HFFc6 (cell line): ENCODE measurements around the gene ALDH1A1. TPM values are rescaled to one million over a fixed set of nuclear protein-coding genes. Genes with fewer than 3 reads are reported as not detected.

Experiments used
- DNase-seq: peaks from one replicate; pipeline ENCODE4 v3.0.0-alpha.2; 2018
- H3K27ac Mint-ChIP-seq: 2 replicates; pipeline ENCODE4 v1.8.0; 2020; ENCODE audit warnings: mild to moderate bottlenecking, mixed read lengths
- H3K27me3 Mint-ChIP-seq: 2 replicates; pipeline ENCODE4 v1.8.0; 2021; ENCODE audit warnings: mild to moderate bottlenecking, moderate library complexity, mixed read lengths; ENCODE audit not compliant: insufficient read depth
- H3K36me3 Mint-ChIP-seq: 2 replicates; pipeline ENCODE4 v1.8.0; 2021; ENCODE audit warnings: low read depth, mixed read lengths
- H3K4me1 Mint-ChIP-seq: 2 replicates; pipeline ENCODE4 v1.8.0; 2020; ENCODE audit warnings: low read depth, mixed read lengths
- H3K4me3 Mint-ChIP-seq: 2 replicates; pipeline ENCODE4 v1.8.0; 2020; ENCODE audit warnings: mild to moderate bottlenecking, moderate library complexity, mixed read lengths
- H3K9me3 Mint-ChIP-seq: 2 replicates; pipeline ENCODE4 v1.8.0; 2020; ENCODE audit warnings: mild to moderate bottlenecking, mixed read lengths
- total RNA-seq, 6 experiments: library from RNA; stranded (reverse); fragmentation: NEBNext Ultra II Directional; extraction: Animal tissue kit (Norgen Biotek cat#: 25700); gene quantifications; 2 replicates in 1 of 6; 3 replicates in 5 of 6; pipeline ENCODE4 v1.2.3, GENCODE V29; 2021
- TF ChIP-seq, protein P1 (sequence below): fragments of 200-600 bp; sonication (generic); IDR thresholded peaks from 2 replicates; pipeline ENCODE4 v1.5.0; 2021; ENCODE audit warnings: antibody characterized with exemption, mild to moderate bottlenecking

ALDH1A1 gene
- total RNA-seq, 6 experiments from 2014 or later = 166 to 720 (median 656) TPM

GRCh38 chr9:72856972-72857623 lies 95.8 kb downstream of the ALDH1A1 start:
- peaks cover 30% of the 10 kb centered on the region for H3K4me1 Mint-ChIP-seq
- no peaks in the 10 kb centered on the region for H3K9me3 Mint-ChIP-seq

GRCh38 chr9:72855890-72856523 lies 96.8 kb downstream of the ALDH1A1 start:
- H3K36me3 Mint-ChIP-seq = no peaks in the 10 kb centered on the region
- no peak overlapping the region for H3K4me3 Mint-ChIP-seq
- H3K4me1 Mint-ChIP-seq = peaks cover 30% of the 10 kb centered on the region
- TF ChIP-seq, protein P1, sequence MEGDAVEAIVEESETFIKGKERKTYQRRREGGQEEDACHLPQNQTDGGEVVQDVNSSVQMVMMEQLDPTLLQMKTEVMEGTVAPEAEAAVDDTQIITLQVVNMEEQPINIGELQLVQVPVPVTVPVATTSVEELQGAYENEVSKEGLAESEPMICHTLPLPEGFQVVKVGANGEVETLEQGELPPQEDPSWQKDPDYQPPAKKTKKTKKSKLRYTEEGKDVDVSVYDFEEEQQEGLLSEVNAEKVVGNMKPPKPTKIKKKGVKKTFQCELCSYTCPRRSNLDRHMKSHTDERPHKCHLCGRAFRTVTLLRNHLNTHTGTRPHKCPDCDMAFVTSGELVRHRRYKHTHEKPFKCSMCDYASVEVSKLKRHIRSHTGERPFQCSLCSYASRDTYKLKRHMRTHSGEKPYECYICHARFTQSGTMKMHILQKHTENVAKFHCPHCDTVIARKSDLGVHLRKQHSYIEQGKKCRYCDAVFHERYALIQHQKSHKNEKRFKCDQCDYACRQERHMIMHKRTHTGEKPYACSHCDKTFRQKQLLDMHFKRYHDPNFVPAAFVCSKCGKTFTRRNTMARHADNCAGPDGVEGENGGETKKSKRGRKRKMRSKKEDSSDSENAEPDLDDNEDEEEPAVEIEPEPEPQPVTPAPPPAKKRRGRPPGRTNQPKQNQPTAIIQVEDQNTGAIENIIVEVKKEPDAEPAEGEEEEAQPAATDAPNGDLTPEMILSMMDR = no peak
- H3K9me3 Mint-ChIP-seq = no peaks in the 10 kb centered on the region
- H3K27me3 Mint-ChIP-seq = no peaks in the 10 kb centered on the region
- no peak overlapping the region for H3K27ac Mint-ChIP-seq
- DNase-seq = no peak

More at GRCh38 chr9:72856972-72857623, 95.8 kb downstream of the ALDH1A1 start:
- DNase-seq = peak; percentile 76
- Mint-ChIP-seq H3K36me3 (no peaks in the 10 kb centered on the region), H3K27me3 (peaks cover 4% of the 10 kb centered on the region; the same call in 1 of the 2 replicates), H3K27ac (peak overlapping the region; percentile 48; the same call in 1 of the 2 replicates), H3K4me3 (peak overlapping the region; percentile 31; the same call in 1 of the 2 replicates)
- TF ChIP-seq, protein P1 = peak; percentile 84

DNA sequence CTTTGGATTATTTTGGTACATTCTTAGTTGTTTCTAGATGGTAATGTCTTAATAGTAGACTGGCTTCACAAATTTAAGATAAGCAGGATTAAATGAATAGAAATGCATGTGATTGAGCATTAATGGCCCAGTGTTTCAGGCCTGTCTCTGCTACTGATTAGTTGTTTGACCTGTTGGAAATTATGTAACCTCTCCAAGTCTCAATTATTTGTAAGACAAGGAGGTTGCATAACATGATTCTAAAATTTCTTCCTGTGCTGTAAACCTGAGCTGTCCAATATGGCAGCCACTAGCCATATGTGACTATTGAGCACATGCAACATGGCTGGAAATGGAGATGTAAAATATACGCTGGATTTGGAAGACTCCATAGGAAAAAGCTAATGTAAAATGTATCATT lies 97.5 kb downstream of the ALDH1A1 start:
- Mint-ChIP-seq H3K27me3 (no peaks in the 10 kb centered on the region), H3K36me3 (no peaks in the 10 kb centered on the region), H3K4me1 (peaks cover 30% of the 10 kb centered on the region), H3K27ac (no peak overlapping the region), H3K4me3 (no peak overlapping the region), H3K9me3 (no peaks in the 10 kb centered on the region)
- TF ChIP-seq, protein P1 = no peak
- DNase-seq = no peak

Other genes with a start within 250 kb of the ALDH1A1 start
- gene ANXA1, start 198.8 kb upstream of the ALDH1A1 start, total RNA-seq = 1,000 to 10,000 TPM in 4 of 6 experiments, 100 to 1,000 TPM in 2; 933 to 1,109 (median 1,040) TPM